Smooth muscle cell (in vitro differentiated cells): Measurements from ENCODE around the gene CDH26. TPM values are rescaled to one million over a fixed set of nuclear protein-coding genes. Genes with fewer than 3 reads are reported as not detected.

Experiments used
- DNase-seq: peaks from one replicate; lab custom pipeline; 2025; ENCODE audit not compliant: unreplicated experiment; lab: John Stamatoyannopoulos, UW
- H2AFZ ChIP-seq: fragments of 200-600 bp; sonication (generic); 2 replicates; pipeline ENCODE4 v1.6.0; 2016; ENCODE audit warnings: antibody characterized with exemption, low read depth, mild to moderate bottlenecking
- H3F3A ChIP-seq: fragments of 200-600 bp; sonication (generic); 2 replicates; pipeline ENCODE4 v1.6.0; 2017; ENCODE audit warnings: antibody characterized with exemption, low read depth
- H3K27ac ChIP-seq: fragments of 200-600 bp; sonication (generic); 2 replicates; pipeline ENCODE4 v1.5.1; 2016; ENCODE audit warnings: low read depth, mild to moderate bottlenecking
- H3K27me3 ChIP-seq: fragments of 200-600 bp; sonication (generic); 2 replicates; pipeline ENCODE4 v1.6.1; 2016; ENCODE audit warnings: low read depth, mild to moderate bottlenecking
- H3K36me3 ChIP-seq: fragments of 200-600 bp; sonication (generic); 2 replicates; pipeline ENCODE4 v1.5.1; 2016; ENCODE audit warnings: low read depth
- H3K4me1 ChIP-seq: fragments of 200-600 bp; sonication (generic); 2 replicates; pipeline ENCODE4 v1.5.1; 2016; ENCODE audit warnings: low read depth
- H3K4me2 ChIP-seq: fragments of 200-600 bp; sonication (generic); 2 replicates; pipeline ENCODE4 v1.6.0; 2016; ENCODE audit warnings: mild to moderate bottlenecking
- H3K4me3 ChIP-seq: fragments of 200-600 bp; sonication (generic); 2 replicates; pipeline ENCODE4 v1.5.1; 2016; ENCODE audit warnings: mild to moderate bottlenecking
- H3K79me2 ChIP-seq: fragments of 200-600 bp; sonication (generic); 2 replicates; pipeline ENCODE4 v1.6.0; 2016; ENCODE audit warnings: low read depth, mild to moderate bottlenecking
- H3K9ac ChIP-seq: fragments of 200-600 bp; sonication (generic); 2 replicates; pipeline ENCODE4 v1.6.0; 2016; ENCODE audit warnings: low read depth
- H3K9me3 ChIP-seq: fragments of 200-600 bp; sonication (generic); replicated peaks from 2 replicates; pipeline ENCODE4 v1.5.1; 2016; ENCODE audit warnings: low read depth
- H4K20me1 ChIP-seq: fragments of 200-600 bp; sonication (generic); 2 replicates; pipeline ENCODE4 v1.6.0; 2016; ENCODE audit warnings: low read depth
- WGBS: methylation state at CpG from one replicate; pipeline ENCODE4 v1.1.7; 2016; ENCODE audit warnings: low lambda C conversion rate; 5-methylcytosine and 5-hydroxymethylcytosine counted together
- polyA plus RNA-seq: library from polyadenylated mRNA; unstranded; fragments of >200 nt; fragmentation: Nextera tagmentation; extraction: Ambion mirVana; gene quantifications from 2 replicates; pipeline ENCODE4 v1.2.1, GENCODE V29; 2016
- total RNA-seq: library from RNA; depleted of rRNA; stranded (reverse); fragments of >200 nt; gene quantifications from 2 replicates; pipeline ENCODE4 v1.2.3, GENCODE V29; 2014
- TF ChIP-seq, protein P1 (sequence below): fragments of 200-600 bp; sonication (generic); IDR thresholded peaks from 2 replicates; pipeline ENCODE4 v1.5.1; 2017; ENCODE audit warnings: borderline replicate concordance, mild to moderate bottlenecking, antibody characterized with exemption; ENCODE audit not compliant: insufficient read depth, poor library complexity, severe bottlenecking

Gene CDH26
- total and polyA plus RNA-seq, 2 experiments from 2014 or later: 0.18 to 1.2 TPM

- no peaks in the 10 kb centered on the region for H3K79me2 ChIP-seq
- H3K36me3 ChIP-seq: no peaks in the 10 kb centered on the region
- peak overlapping the region; percentile 33 for H3K27ac ChIP-seq
- H3F3A ChIP-seq: no peaks in the 10 kb centered on the region
- H3K9ac ChIP-seq: no peak overlapping the region
- H3K9me3 ChIP-seq: no peaks in the 10 kb centered on the region
- H4K20me1 ChIP-seq: no peaks in the 10 kb centered on the region
- 84% methylated on average over 6 of the region's 6 CpGs for WGBS
- no peaks in the 10 kb centered on the region for H3K27me3 ChIP-seq
- TF ChIP-seq, protein P1, sequence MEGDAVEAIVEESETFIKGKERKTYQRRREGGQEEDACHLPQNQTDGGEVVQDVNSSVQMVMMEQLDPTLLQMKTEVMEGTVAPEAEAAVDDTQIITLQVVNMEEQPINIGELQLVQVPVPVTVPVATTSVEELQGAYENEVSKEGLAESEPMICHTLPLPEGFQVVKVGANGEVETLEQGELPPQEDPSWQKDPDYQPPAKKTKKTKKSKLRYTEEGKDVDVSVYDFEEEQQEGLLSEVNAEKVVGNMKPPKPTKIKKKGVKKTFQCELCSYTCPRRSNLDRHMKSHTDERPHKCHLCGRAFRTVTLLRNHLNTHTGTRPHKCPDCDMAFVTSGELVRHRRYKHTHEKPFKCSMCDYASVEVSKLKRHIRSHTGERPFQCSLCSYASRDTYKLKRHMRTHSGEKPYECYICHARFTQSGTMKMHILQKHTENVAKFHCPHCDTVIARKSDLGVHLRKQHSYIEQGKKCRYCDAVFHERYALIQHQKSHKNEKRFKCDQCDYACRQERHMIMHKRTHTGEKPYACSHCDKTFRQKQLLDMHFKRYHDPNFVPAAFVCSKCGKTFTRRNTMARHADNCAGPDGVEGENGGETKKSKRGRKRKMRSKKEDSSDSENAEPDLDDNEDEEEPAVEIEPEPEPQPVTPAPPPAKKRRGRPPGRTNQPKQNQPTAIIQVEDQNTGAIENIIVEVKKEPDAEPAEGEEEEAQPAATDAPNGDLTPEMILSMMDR: no peak
- no peak overlapping the region for H2AFZ ChIP-seq
- no peak for DNase-seq
- H3K4me2 ChIP-seq: no peak overlapping the region
- H3K4me1 ChIP-seq: no peaks in the 10 kb centered on the region
- no peak overlapping the region for H3K4me3 ChIP-seq
Measured at GRCh38 chr20:59962155-59962554, 3.9 kb downstream of the CDH26 start.

DNA sequence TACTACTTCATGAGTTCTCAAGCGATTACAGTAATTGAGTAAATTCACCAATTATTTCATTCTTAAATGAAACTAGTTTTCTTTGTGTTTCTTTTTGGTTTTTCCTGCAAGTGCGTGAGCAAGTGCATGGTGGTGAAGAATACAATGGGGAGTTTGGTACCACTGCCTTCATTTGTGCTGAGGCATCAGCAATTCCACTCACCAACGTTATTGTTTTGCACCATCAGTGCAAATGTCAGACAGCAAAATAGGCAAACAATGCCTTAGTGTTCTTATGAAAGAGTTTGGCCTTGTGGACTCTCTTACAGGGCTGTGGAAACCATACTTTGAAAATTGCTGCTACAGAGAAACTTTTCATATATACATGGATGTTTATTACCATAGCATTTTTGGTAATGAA, 8.2 kb downstream of the CDH26 start:
- TF ChIP-seq, protein P1: no peak
- WGBS: 89% methylated on average over 3 of the region's 3 CpGs

DNA sequence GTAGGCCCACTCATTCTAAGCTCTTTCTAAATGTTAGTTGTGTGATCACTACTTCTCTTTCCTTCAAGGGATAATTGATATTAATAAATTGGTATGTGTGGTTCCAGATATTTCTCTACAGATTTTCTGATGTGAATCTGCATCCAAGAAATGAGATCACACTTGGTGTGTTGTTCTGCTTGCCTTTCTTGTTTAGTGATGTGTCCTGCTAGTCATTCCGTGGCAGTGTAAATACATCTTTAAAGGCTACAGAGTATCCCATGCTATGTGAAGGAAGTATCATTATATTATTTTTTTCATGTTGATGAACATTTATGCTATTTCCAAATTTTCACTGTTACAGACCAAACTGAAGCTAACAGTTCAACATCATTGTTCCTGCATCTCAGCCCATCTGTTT, 13.2 kb downstream of the CDH26 start:
- Histone ChIP-seq H3K79me2 (no peaks in the 10 kb centered on the region), H3K36me3 (no peaks in the 10 kb centered on the region), H2AFZ (no peak overlapping the region), H3K4me2 (no peak overlapping the region), H3F3A (no peaks in the 10 kb centered on the region), H3K27me3 (no peaks in the 10 kb centered on the region), H3K9ac (no peak overlapping the region), H3K27ac (peak overlapping the region; percentile 66), H3K4me3 (no peak overlapping the region), H3K9me3 (no peaks in the 10 kb centered on the region), H3K4me1 (no peaks in the 10 kb centered on the region), H4K20me1 (no peaks in the 10 kb centered on the region)
- no peak for DNase-seq
- WGBS: 86% methylated on average over 1 of the region's 1 CpG
- TF ChIP-seq, protein P1: no peak

More for the DNA sequence above, 8.2 kb downstream of the CDH26 start:
- DNase-seq: no peak
- Histone ChIP-seq H3K9ac (no peak overlapping the region), H3F3A (no peaks in the 10 kb centered on the region), H3K4me3 (no peak overlapping the region), H2AFZ (no peak overlapping the region), H3K79me2 (no peaks in the 10 kb centered on the region), H3K4me1 (no peaks in the 10 kb centered on the region), H4K20me1 (no peaks in the 10 kb centered on the region), H3K27me3 (no peaks in the 10 kb centered on the region), H3K4me2 (no peak overlapping the region), H3K36me3 (no peaks in the 10 kb centered on the region), H3K27ac (no peak overlapping the region), H3K9me3 (no peaks in the 10 kb centered on the region)

DNA sequence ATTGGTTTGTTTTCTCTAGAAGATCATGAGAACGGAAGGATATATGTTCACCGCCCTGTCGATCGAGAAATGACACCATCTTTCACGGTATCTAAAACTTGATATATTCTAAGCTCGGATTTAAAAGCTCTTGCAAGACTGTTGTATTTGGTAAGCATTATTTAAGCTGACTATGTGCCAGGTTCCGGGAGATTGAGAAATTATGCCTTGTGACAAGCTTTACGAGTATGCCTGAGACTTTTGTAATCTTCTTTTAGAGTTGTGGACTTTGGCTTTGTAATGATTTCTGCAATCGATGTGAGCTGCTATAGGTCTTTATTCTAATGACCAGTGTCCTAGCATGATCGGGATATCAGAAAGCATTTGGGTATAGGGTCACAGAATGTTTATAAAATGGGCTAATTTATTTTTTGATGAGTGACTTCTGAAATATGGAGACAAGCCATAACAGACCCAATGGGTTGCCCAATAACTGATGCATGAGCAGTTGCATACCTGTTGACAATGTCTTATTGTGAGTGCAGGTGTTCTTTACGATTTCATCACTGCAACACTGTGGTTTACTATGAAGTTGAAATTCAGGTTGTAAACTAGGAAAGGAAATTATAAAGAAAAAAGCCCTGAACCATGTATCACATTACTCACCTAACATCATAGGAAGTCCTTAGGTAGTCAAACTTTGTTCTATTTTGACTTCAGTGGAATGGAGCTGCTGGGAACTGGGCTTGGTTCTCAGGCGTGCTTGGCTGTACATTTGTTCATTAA, 14.0 kb downstream of the CDH26 start:
- Histone ChIP-seq H2AFZ (no peak overlapping the region), H3K9ac (no peak overlapping the region), H3K27ac (peak overlapping the region; percentile 66)

More for the DNA sequence above, 14.0 kb downstream of the CDH26 start:
- Histone ChIP-seq H3F3A (no peaks in the 10 kb centered on the region), H3K4me3 (no peak overlapping the region), H3K4me2 (no peak overlapping the region), H3K79me2 (no peaks in the 10 kb centered on the region), H4K20me1 (no peaks in the 10 kb centered on the region), H3K27me3 (no peaks in the 10 kb centered on the region), H3K4me1 (no peaks in the 10 kb centered on the region), H3K9me3 (no peaks in the 10 kb centered on the region), H3K36me3 (no peaks in the 10 kb centered on the region)
- DNase-seq: no peak
- TF ChIP-seq, protein P1: no peak
- 89% methylated on average over 12 of the region's 12 CpGs for WGBS
